PC-3 (cell line): ENCODE measurements around the gene SPRR2B. TPM values are rescaled to one million over a fixed set of nuclear protein-coding genes. Genes with fewer than 3 reads are reported as not detected.
"Not testable (repeated sequence)": the region's sequence is repeated elsewhere in the genome, so short reads cannot be mapped to it uniquely, and the experiment has no call there.

Experiments used
- ATAC-seq: fragments of 200-7000 bp; cut with Tn5 transposase; 2 replicates; pipeline ENCODE4 v1.9.1; 2020; ENCODE audit warnings: mild to moderate bottlenecking, moderate library complexity
- Bru-seq: library from RNA; stranded (reverse); fragments of 400-500 nt; gene quantifications from one replicate; lab custom pipeline; 2021; lab: Mats Ljungman, UMichigan
- BruChase-seq, 2 experiments: library from RNA; stranded (reverse); fragments of 400-500 nt; gene quantifications; one replicate each; lab custom pipeline; 2021; lab: Mats Ljungman, UMichigan
- BruUV-seq: library from RNA; stranded (reverse); fragments of 400-500 nt; replicated peaks from 2 replicates; lab custom pipeline; 2021; lab: Mats Ljungman, UMichigan
- CTCF ChIA-PET: fragments of 300-600 bp; sonication (Branson Sonifier 250); formaldehyde crosslinking; loops from one replicate; lab custom pipeline; 2022; ENCODE audit warnings: antibody characterized with exemption; lab: Charles Lee
- POLR2A ChIA-PET: fragments of 300-600 bp; sonication (Branson Sonifier 250); formaldehyde crosslinking; loops from one replicate; lab custom pipeline; 2022; ENCODE audit warnings: antibody characterized with exemption; ENCODE audit not compliant: unreplicated experiment; lab: Charles Lee
- DNase-seq: peaks from one replicate; pipeline ENCODE4 v3.0.0-alpha.2; 2015
- H2AFZ ChIP-seq: fragments of 300-600 bp; sonication (generic); 2 replicates; pipeline ENCODE4 v1.6.0; 2016; ENCODE audit warnings: antibody characterized with exemption, low read length
- H3F3A ChIP-seq: fragments of 300-600 bp; sonication (generic); one replicate; pipeline ENCODE4 v1.6.0; 2017; ENCODE audit warnings: antibody characterized with exemption, low read length, control low read depth, mild to moderate bottlenecking; ENCODE audit not compliant: unreplicated experiment
- H3K27ac ChIP-seq: fragments of 300-600 bp; sonication (generic); 2 replicates; pipeline ENCODE4 v1.5.1; 2016; ENCODE audit warnings: mild to moderate bottlenecking, low read length
- H3K27me3 ChIP-seq: fragments of 300-600 bp; sonication (generic); 2 replicates; pipeline ENCODE4 v1.6.1; 2016; ENCODE audit warnings: low read length, mixed read lengths
- H3K36me3 ChIP-seq: fragments of 300-600 bp; sonication (generic); 2 replicates; pipeline ENCODE4 v1.6.1; 2016; ENCODE audit warnings: low read depth, mixed run types, low read length, mixed read lengths
- H3K4me1 ChIP-seq: fragments of 300-600 bp; sonication (generic); 2 replicates; pipeline ENCODE4 v1.5.1; 2016; ENCODE audit warnings: low read length; ENCODE audit not compliant: insufficient read depth
- H3K4me2 ChIP-seq: fragments of 300-600 bp; sonication (generic); 2 replicates; pipeline ENCODE4 v1.6.0; 2016; ENCODE audit warnings: low read length
- H3K4me3 ChIP-seq: fragments of 300-600 bp; sonication (generic); 2 replicates; pipeline ENCODE4 v1.5.1; 2016; ENCODE audit warnings: mild to moderate bottlenecking, low read length, mixed read lengths
- H3K79me2 ChIP-seq: fragments of 300-600 bp; sonication (generic); 2 replicates; pipeline ENCODE4 v1.6.1; 2017; ENCODE audit warnings: low read length, mixed read lengths
- H3K9ac ChIP-seq: fragments of 300-600 bp; sonication (generic); 2 replicates; pipeline ENCODE4 v1.6.0; 2016; ENCODE audit warnings: mild to moderate bottlenecking, low read length
- H3K9me2 ChIP-seq: fragments of 300-600 bp; sonication (generic); replicated peaks from 2 replicates; pipeline ENCODE4 v1.6.1; 2016; ENCODE audit warnings: mixed run types, low read length, mixed read lengths
- H3K9me3 ChIP-seq: fragments of 300-600 bp; sonication (generic); 2 replicates; pipeline ENCODE4 v1.6.1; 2016; ENCODE audit warnings: low read length, mixed read lengths
- H4K20me1 ChIP-seq: fragments of 300-600 bp; sonication (generic); 2 replicates; pipeline ENCODE4 v1.6.1; 2016; ENCODE audit warnings: low read length, mixed read lengths
- CTCF ChIP-seq: fragments of 300-600 bp; sonication (generic); conservative IDR thresholded peaks from 2 replicates; pipeline ENCODE4 v1.5.1; 2017; ENCODE audit warnings: antibody characterized with exemption, low read depth, mild to moderate bottlenecking, low read length
- EZH2 ChIP-seq: fragments of 300-600 bp; sonication (generic); IDR thresholded peaks from one replicate; pipeline ENCODE4 v1.6.1; 2017; ENCODE audit warnings: antibody characterized with exemption, mild to moderate bottlenecking, low read length; ENCODE audit not compliant: unreplicated experiment
- EZH2phosphoT487 ChIP-seq: fragments of 300-600 bp; sonication (generic); IDR thresholded peaks from 2 replicates; pipeline ENCODE4 v1.6.1; 2018; ENCODE audit warnings: mild to moderate bottlenecking, antibody characterized with exemption, low read length, borderline replicate concordance
- intact Hi-C: fragments of 100-400 bp; cut with micrococcal nuclease; formaldehyde crosslinking; loops from 2 replicates; pipeline ENCODE4 v1.9.0; 2023
- long read RNA-seq: library from polyadenylated mRNA; unstranded; transcript quantifications from one replicate; pipeline ENCODE4 v2.0.0, GENCODE V29; 2021; ENCODE audit not compliant: unreplicated experiment
- total RNA-seq: library from RNA; depleted of rRNA; stranded (reverse); fragments of >200 nt; gene quantifications from 2 replicates; pipeline ENCODE4 v1.2.3, GENCODE V29; 2014; rRNA removed

SPRR2B gene
- total RNA-seq (not detected in 2 replicates), Bru-seq, nascent RNA (not detected), BruChase-seq, experiment 1, labeled RNA remaining after a 6-hour chase (not detected), BruChase-seq, experiment 2, labeled RNA remaining after a 2-hour chase (not detected)
- long read RNA-seq = 0 reads

DNA sequence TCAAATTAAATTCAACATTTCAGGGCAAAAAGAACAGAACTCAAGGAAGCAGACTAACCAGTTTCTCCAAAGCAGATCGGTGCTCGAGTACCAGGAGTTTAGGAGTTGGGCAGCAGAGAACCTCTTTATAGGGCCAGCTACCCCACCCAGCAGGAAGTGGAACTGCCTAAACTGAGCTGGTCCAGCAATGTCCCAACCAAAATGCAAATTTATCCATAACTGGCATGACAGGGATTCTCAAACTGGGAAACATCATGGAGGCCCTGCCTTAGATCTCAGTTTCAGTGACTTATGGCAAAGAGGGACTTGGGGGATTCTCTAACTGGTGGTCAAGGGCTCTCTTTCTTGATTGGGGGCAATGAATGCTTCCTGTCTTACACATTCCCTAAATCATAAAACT is at the start of gene SPRR2B:
TSS of gene SPRR2B (minus strand) at position 101 of the 400 bp plus-strand sequence. CDS start 772 bp downstream, outside the sequence.
- CTCF ChIA-PET = no interaction called here
- Histone ChIP-seq H3K4me3 (no peak within 1 kb of the TSS), H3K9me2 (no peaks in the 10 kb centered on the region), H3K27ac (no peak within 1 kb of the TSS), H3K27me3 (peaks cover 49% of the 10 kb centered on the region), H2AFZ (no peak within 1 kb of the TSS), H3K9me3 (no peaks in the 10 kb centered on the region), H3K4me1 (no peaks in the 10 kb centered on the region), H3K4me2 (no peak within 1 kb of the TSS), H3K36me3 (no peaks in the 10 kb centered on the region), H3F3A (no peaks in the 10 kb centered on the region), H3K79me2 (no peaks in the 10 kb centered on the region), H4K20me1 (no peaks in the 10 kb centered on the region), H3K9ac (no peak within 1 kb of the TSS)
- POLR2A ChIA-PET = no interaction called here
- ATAC-seq (no peak), DNase-seq (no peak)
- no peak for TF ChIP-seq EZH2
- BruUV-seq = no TSS peak
- intact Hi-C loops = no loop called here

GRCh38 chr1:153120945-153121344 is 49.5 kb upstream of the SPRR2B start:
- Histone ChIP-seq H3K4me3 (no peak overlapping the region), H2AFZ (no peak overlapping the region), H3F3A (no peaks in the 10 kb centered on the region), H3K9ac (no peak overlapping the region), H3K9me3 (0 out of 2 replicates have a peak, but pooled peaks cover 5% of the 10 kb centered on the region), H3K4me1 (peaks cover 20% of the 10 kb centered on the region), H3K4me2 (no peak overlapping the region), H3K27me3 (no peaks in the 10 kb centered on the region), H3K9me2 (no peaks in the 10 kb centered on the region), H4K20me1 (no peaks in the 10 kb centered on the region), H3K79me2 (no peaks in the 10 kb centered on the region), H3K36me3 (no peaks in the 10 kb centered on the region), H3K27ac (no peak overlapping the region)
- no peak for ATAC-seq
- intact Hi-C loops = no loop called here
- no peak for DNase-seq
- ChIA-PET POLR2A (no interaction called here), CTCF (no interaction called here)
- no TSS peak for BruUV-seq
- TF ChIP-seq CTCF = no peak

- H2AFZ ChIP-seq = 0 out of 2 replicates have a peak overlapping the region, but pooled peaks have one; percentile 18
Measured at GRCh38 chr1:153119491-153119971, 48.1 kb upstream of the SPRR2B start.

GRCh38 chr1:153115264-153115663 is 43.9 kb upstream of the SPRR2B start:
- H3K9me2 ChIP-seq, intact Hi-C loops, H3K36me3 ChIP-seq, ATAC-seq, CTCF ChIA-PET, H3K9me3 ChIP-seq, H3K27ac ChIP-seq, BruUV-seq, H3K4me3 ChIP-seq, H3K4me1 ChIP-seq, H3K79me2 ChIP-seq, POLR2A ChIA-PET, H3K9ac ChIP-seq, H4K20me1 ChIP-seq, H3K27me3 ChIP-seq, H3F3A ChIP-seq, H2AFZ ChIP-seq, DNase-seq, H3K4me2 ChIP-seq: not testable (repeated sequence)

More at GRCh38 chr1:153119491-153119971, 48.1 kb upstream of the SPRR2B start:
- ChIA-PET POLR2A (no interaction called here), CTCF (no interaction called here)
- Histone ChIP-seq H3K79me2 (no peaks in the 10 kb centered on the region), H3K4me1 (peaks cover 20% of the 10 kb centered on the region), H3K9ac (no peak overlapping the region), H3F3A (no peaks in the 10 kb centered on the region), H3K27ac (no peak overlapping the region), H3K9me3 (no peaks in the 10 kb centered on the region), H3K4me3 (no peak overlapping the region), H3K36me3 (no peaks in the 10 kb centered on the region), H4K20me1 (no peaks in the 10 kb centered on the region), H3K4me2 (no peak overlapping the region), H3K9me2 (no peaks in the 10 kb centered on the region), H3K27me3 (peaks cover 4% of the 10 kb centered on the region; the same call in 1 of the 2 replicates)
- intact Hi-C loops = no loop called here
- DNase-seq (no peak), ATAC-seq (no peak)
- TF ChIP-seq CTCF (no peak), EZH2 (no peak), EZH2phosphoT487 (no peak)
- no TSS peak for BruUV-seq
